ENCODE results near the gene EVI5.

GRCh38 chr1:92820551-92820950 lies 35.6 kb upstream of the EVI5 start:
- TF ChIP-seq POLR2A (IDR thresholded peaks at IDR 0.05; ENCODE audit: low read depth, low read length) (no peak), TAF1 (IDR thresholded peaks at IDR 0.05; ENCODE audit: borderline replicate concordance, low read depth, low read length) (no peak), POLR2AphosphoS5 (IDR thresholded peaks at IDR 0.05; ENCODE audit: low read depth, low read length) (no peak)
